SJSA1 (cell line): Measurements from ENCODE around the gene FAAP20. TPM values are rescaled to one million over a fixed set of nuclear protein-coding genes. Genes with fewer than 3 reads are reported as not detected.

Experiments used
- DNase-seq, 2 experiments: peaks; one replicate each; pipeline ENCODE4 v3.0.0-alpha.2; 2015 to 2020; ENCODE audit warnings: low spot score in 2 of 2, low read depth in 1 of 2
- H3K27ac ChIP-seq: fragments of 250-450 bp; sonication (Bioruptor Pico); 2 replicates; pipeline ENCODE4 v1.5.1; 2020; ENCODE audit warnings: mild to moderate bottlenecking, moderate library complexity
- H3K27me3 ChIP-seq: fragments of 250-450 bp; sonication (Bioruptor Pico); replicated peaks from 2 replicates; pipeline ENCODE4 v1.5.1; 2020; ENCODE audit warnings: mild to moderate bottlenecking, moderate library complexity
- H3K36me3 ChIP-seq: fragments of 250-450 bp; sonication (Bioruptor Pico); 2 replicates; pipeline ENCODE4 v1.5.1; 2020; ENCODE audit warnings: mild to moderate bottlenecking
- H3K4me1 ChIP-seq: fragments of 250-450 bp; sonication (Bioruptor Pico); replicated peaks from 2 replicates; pipeline ENCODE4 v1.6.1; 2021; ENCODE audit warnings: mild to moderate bottlenecking
- H3K4me3 ChIP-seq: fragments of 250-450 bp; sonication (Bioruptor Pico); 2 replicates; pipeline ENCODE4 v1.5.1; 2020; ENCODE audit warnings: mild to moderate bottlenecking
- H3K9me3 ChIP-seq: fragments of 250-450 bp; sonication (Bioruptor Pico); replicated peaks from 2 replicates; pipeline ENCODE4 v1.5.1; 2020; ENCODE audit warnings: mild to moderate bottlenecking
- total RNA-seq: library from RNA; depleted of rRNA; stranded (reverse); fragments of >200 nt; shearing (Covaris generic); gene quantifications from 2 replicates; pipeline ENCODE4 v1.2.3, GENCODE V29; 2014

The FAAP20 gene
- total RNA-seq, 1 experiment from 2014 or later = 39.2 TPM

DNA sequence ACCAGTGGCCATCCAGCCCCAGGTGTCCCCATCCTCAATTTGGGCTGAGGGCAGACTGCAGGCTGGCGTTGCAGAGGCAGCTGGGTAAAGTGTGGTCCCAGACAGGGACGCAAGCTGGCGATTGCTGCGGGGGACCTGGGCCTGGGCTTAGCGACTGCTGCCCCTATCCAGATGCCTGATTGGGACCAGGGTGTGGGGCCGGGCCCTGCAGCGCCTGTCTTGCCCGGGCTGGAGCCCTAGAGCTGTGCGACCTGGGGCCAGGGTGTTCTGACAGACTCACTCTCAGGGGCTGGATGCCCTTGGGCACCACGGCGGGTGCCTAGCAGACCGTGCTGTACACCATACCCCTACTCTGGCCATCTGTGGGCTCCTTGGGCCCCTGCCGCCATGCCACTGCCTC lies 16.2 kb upstream of the FAAP20 start:
- no peak for DNase-seq
- Histone ChIP-seq H3K36me3 (no peaks in the 10 kb centered on the region), H3K27me3 (no peaks in the 10 kb centered on the region), H3K4me1 (peaks cover 49% of the 10 kb centered on the region), H3K4me3 (no peak overlapping the region), H3K9me3 (no peaks in the 10 kb centered on the region), H3K27ac (no peak overlapping the region)

- no peak overlapping the region for H3K27ac ChIP-seq
- no peaks in the 10 kb centered on the region for H3K27me3 ChIP-seq
- no peaks in the 10 kb centered on the region for H3K36me3 ChIP-seq
- DNase-seq = no peak
- H3K4me3 ChIP-seq = no peak overlapping the region
- peaks cover 55% of the 10 kb centered on the region for H3K4me1 ChIP-seq
- no peaks in the 10 kb centered on the region for H3K9me3 ChIP-seq
Observed at GRCh38 chr1:2210084-2210653, 15.6 kb upstream of the FAAP20 start.

- Histone ChIP-seq H3K27ac (no peak overlapping the region), H3K9me3 (no peaks in the 10 kb centered on the region), H3K4me3 (no peak overlapping the region), H3K36me3 (no peaks in the 10 kb centered on the region), H3K27me3 (no peaks in the 10 kb centered on the region), H3K4me1 (peaks cover 54% of the 10 kb centered on the region)
- no peak for DNase-seq
Observed at GRCh38 chr1:2209400-2210083, 15.0 kb upstream of the FAAP20 start.

DNA sequence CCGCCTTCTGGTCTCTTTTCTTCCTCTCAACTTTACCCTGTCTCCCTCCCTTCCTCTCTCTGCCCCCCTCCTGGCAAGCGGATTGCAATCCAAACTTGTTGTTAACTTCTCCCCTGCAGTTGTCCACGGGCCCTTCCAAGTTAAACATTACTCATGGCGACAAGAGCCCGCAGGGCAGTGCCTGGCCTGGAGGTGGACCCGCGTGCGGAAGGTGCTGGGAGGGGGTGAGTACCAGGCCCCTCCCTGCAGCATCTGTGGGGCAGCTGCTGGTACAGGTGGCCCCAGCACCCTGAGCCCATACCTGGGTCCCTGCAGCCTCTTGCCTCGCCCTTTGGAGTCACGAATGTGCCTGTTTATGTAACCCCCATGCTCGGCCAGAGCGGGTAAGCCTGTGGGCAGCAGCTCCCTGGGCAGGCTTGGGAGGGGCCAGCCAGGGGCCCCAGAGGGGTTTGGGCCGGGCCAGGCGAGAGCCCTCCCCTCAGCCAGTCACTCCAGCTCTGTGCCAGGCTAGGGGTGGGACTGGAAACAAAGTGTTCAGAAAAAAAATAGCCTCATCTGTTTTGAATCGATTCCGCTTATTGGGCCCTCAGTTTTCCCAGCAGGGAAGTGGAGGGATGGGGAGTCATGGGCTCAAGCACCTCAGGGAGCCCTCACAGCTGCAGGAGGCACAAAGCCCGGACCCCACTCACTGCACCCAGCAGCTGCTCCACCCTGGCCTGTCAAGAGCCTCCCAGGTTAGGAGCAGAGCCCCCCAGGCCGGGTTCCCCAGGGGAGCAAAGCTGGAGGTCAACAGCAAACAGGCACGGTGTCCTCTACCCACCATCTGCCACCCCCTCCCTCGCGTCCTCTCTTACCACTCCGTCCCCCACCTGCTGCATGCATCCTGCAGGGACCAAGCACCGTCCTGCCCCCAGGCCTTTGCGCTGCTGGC lies 14.0 kb upstream of the FAAP20 start:
- Histone ChIP-seq H3K9me3 (no peaks in the 10 kb centered on the region), H3K27me3 (no peaks in the 10 kb centered on the region), H3K4me3 (no peak overlapping the region), H3K27ac (peak overlapping the region; percentile 33; the same call in 1 of the 2 replicates), H3K4me1 (peaks cover 50% of the 10 kb centered on the region), H3K36me3 (no peaks in the 10 kb centered on the region)
- DNase-seq = peak; percentile 84

DNA sequence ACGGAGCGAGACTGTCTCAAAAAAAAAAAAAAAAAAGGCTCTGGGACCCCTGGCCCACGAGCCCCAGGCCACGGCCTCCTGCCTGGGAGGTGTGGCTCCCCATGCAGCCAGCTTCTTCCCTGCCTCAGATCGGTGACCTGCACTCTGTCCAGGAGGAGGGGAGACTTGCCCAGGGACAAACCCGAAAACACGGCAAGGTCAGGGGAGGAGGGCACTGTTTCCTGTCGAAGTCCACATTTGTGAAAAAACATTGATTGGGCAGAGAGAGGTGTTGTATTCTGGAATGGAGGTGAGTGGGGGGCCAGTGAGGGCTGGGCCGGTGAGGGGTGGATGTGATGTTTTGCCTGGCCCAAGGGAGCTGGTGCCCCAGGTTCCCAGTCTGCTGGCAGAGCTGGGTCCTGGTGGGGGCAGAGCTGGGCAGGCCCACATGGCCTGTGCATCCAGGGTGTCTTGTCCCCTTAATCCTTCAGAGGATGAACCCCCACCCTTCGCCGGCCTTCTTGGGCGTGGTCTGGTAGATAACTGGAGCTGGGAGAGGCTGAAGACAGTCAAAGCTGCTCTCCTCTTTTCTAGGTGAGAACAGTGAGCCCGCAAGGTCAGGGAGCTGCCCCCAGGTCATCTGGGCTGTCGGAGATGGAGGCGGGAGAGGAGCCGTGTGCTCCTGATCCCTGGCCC lies 12.4 kb upstream of the FAAP20 start:
- Histone ChIP-seq H3K9me3 (no peaks in the 10 kb centered on the region), H3K36me3 (no peaks in the 10 kb centered on the region), H3K27ac (no peak overlapping the region), H3K27me3 (no peaks in the 10 kb centered on the region), H3K4me1 (peaks cover 33% of the 10 kb centered on the region), H3K4me3 (no peak overlapping the region)
- no peak for DNase-seq

GRCh38 chr1:2205191-2205952 lies 10.8 kb upstream of the FAAP20 start:
- peak; percentile 68 to 98 for DNase-seq

DNA sequence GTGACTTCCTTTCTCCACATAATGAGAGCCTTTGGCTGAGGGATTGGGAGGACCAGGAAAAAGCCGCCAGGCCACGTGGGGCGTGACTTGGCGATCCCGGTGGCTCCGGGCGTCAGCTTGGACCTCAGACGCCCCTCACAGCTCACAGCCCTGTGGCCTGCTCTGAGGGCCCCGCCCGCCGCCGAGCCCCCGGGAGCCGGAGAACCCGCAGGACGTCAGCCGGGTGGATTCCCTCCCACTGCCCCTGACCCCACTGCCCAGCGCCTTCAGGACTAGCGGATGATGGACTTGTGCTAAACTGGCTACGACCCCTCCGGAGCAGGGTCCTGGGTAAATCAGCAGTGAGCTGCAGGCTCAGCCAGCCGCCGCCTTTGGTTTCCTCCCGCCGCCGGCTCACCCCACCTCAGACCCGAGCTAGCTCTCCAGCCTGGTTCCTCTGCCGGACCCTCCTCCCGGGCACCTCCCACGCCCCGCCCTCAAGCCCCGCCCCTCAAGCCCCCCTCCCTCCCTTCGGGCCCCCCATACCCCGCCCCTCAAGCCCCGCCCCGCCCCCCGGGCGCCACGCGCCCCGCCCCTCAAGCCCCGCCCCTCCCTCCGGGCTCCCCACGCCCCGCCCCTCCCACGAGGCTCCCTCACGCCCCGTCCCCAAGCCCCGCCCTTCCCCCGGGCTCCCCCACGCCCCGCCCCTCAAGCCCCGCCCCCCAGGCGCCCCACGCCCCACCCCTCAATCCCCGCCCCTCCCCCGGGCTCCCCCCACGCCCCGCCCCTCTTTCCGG lies 10.0 kb upstream of the FAAP20 start:
- no peaks in the 10 kb centered on the region for H3K27me3 ChIP-seq
- DNase-seq = peak in 1 of 2 experiments; percentile 58
- peaks cover 37% of the 10 kb centered on the region for H3K4me1 ChIP-seq
- H3K27ac ChIP-seq = no peak overlapping the region
- peak overlapping the region; percentile 34 for H3K4me3 ChIP-seq
- H3K36me3 ChIP-seq = no peaks in the 10 kb centered on the region
- H3K9me3 ChIP-seq = no peaks in the 10 kb centered on the region

More at GRCh38 chr1:2205191-2205952, 10.8 kb upstream of the FAAP20 start:
- H3K4me1 ChIP-seq = peaks cover 32% of the 10 kb centered on the region
- no peaks in the 10 kb centered on the region for H3K36me3 ChIP-seq
- no peaks in the 10 kb centered on the region for H3K9me3 ChIP-seq
- peak overlapping the region; percentile 40 for H3K4me3 ChIP-seq
- no peaks in the 10 kb centered on the region for H3K27me3 ChIP-seq
- peak overlapping the region; percentile 56 for H3K27ac ChIP-seq

DNA sequence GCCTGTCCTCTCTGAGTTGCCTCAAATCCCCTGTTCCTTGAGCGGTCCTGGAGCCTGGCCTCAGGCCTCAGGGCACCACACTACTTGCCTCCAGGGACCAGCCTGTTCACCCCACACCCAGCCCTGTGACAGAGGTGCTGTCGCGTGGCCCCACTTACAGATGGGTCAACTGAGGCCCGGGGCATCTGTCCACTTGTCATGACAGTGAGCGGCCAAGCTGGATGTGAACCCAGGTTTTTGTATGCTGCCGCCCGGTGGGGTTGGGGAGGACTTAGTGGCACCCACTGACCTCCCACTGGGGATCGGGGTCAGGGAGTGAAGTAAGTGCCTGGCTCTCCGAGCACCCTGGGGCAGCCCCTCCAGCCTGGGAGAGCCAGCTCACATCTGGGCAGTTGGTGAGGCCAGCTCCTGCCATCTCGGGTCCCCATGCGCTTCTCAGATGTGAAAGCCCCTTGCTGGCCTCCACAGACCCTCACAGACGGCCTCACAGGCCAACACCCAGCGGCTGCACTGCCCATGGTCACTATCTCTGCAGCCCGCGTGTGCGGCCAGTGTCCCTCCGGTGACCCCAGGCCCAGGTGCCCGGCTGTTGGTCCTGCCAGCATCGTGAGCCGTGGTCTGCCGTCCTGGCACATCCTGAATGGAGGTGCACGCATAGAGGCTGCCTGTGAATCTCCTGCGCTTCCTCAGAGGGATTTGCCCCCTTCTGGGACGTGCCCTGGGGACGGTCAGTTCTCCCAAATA lies 9.3 kb upstream of the FAAP20 start:
- no peak for DNase-seq
- Histone ChIP-seq H3K9me3 (no peaks in the 10 kb centered on the region), H3K36me3 (no peaks in the 10 kb centered on the region), H3K4me3 (no peak overlapping the region; the same call in 1 of the 2 replicates), H3K27ac (no peak overlapping the region), H3K27me3 (no peaks in the 10 kb centered on the region), H3K4me1 (peaks cover 42% of the 10 kb centered on the region)

GRCh38 chr1:2202843-2203601 lies 8.4 kb upstream of the FAAP20 start:
- Histone ChIP-seq H3K27me3 (no peaks in the 10 kb centered on the region), H3K27ac (no peak overlapping the region), H3K9me3 (no peaks in the 10 kb centered on the region), H3K36me3 (no peaks in the 10 kb centered on the region), H3K4me3 (no peak overlapping the region), H3K4me1 (peaks cover 37% of the 10 kb centered on the region)
- DNase-seq = no peak

DNA sequence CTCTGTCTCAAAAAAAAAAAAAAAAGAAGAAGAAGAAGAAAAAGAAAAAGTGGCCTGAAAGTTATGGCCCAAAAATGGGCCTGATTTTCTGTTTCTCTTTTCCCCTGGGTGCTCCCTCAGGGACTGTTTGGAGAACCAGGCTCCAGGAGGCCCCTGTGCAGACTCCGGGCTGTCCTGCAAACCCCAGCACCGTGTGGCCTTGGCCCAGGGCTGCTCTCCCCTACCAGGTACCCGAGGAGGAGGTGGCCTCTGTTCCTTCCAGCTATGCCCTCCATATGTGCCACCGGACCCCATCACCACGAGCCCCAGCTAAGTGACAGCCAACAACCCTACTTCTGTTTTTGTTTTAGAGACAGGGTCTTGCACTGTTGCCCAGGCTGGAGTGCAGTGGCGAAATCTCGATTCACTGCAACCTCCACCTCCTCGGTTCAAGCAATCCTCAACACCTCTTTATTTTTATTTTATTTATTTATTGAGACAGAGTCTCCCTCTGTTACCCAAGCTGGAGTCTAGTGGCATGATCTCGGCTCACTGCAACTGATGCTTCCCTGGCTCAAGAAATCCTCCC lies 7.5 kb upstream of the FAAP20 start:
- Histone ChIP-seq H3K9me3 (no peaks in the 10 kb centered on the region), H3K4me3 (no peak overlapping the region), H3K27me3 (no peaks in the 10 kb centered on the region), H3K4me1 (peaks cover 28% of the 10 kb centered on the region), H3K27ac (no peak overlapping the region), H3K36me3 (no peaks in the 10 kb centered on the region)
- no peak for DNase-seq

- Histone ChIP-seq H3K27ac (no peak overlapping the region), H3K4me3 (no peak overlapping the region)
- no peak for DNase-seq
Observed at GRCh38 chr1:2201062-2201461, 6.5 kb upstream of the FAAP20 start.

More at GRCh38 chr1:2201062-2201461, 6.5 kb upstream of the FAAP20 start:
- no peaks in the 10 kb centered on the region for H3K9me3 ChIP-seq
- H3K4me1 ChIP-seq = peaks cover 28% of the 10 kb centered on the region
- H3K27me3 ChIP-seq = no peaks in the 10 kb centered on the region
- no peaks in the 10 kb centered on the region for H3K36me3 ChIP-seq
